Spleen (tissue), 7 donors: ENCODE data around the gene RAD52.

ENCODE experiments used
- POLR2A ChIP-seq, 3 donors: fragments of 450-650 bp; IDR thresholded peaks; one replicate each; pipeline ENCODE4 v1.5.1; 2017; ENCODE audit warnings: antibody characterized with exemption in 3 of 3, mild to moderate bottlenecking in 1 of 3
- POLR2AphosphoS5 ChIP-seq, 3 donors: sonication (generic); formaldehyde crosslinking; IDR thresholded peaks; one replicate each; pipeline ENCODE4 v1.5.1; 2017; ENCODE audit warnings: antibody characterized with exemption in 3 of 3
- TF ChIP-seq, protein P1 (sequence below), 11 experiments: fragments of 200-600 bp in 7 of 11; fragments of 450-650 bp in 4 of 11; sonication (generic) in 4 of 11; IDR thresholded peaks in 8 of 11; conservative IDR thresholded peaks in 3 of 11; 1 replicate in 7 of 11; 2 replicates in 4 of 11; pipeline versions ENCODE4 v1.4.0 to v1.8.0; 2016 to 2021; ENCODE audit warnings: antibody characterized with exemption in 11 of 11, inconsistent platforms in 4 of 11, mild to moderate bottlenecking in 1 of 11
- donor health status: DM: no; HTN: no; CAD: no; lungs with moderate emphysema.
- donor health status: DM: no; HTN: no; CAD: no.
- donor health status: DM: no; HTN: no; CAD: no.

DNA sequence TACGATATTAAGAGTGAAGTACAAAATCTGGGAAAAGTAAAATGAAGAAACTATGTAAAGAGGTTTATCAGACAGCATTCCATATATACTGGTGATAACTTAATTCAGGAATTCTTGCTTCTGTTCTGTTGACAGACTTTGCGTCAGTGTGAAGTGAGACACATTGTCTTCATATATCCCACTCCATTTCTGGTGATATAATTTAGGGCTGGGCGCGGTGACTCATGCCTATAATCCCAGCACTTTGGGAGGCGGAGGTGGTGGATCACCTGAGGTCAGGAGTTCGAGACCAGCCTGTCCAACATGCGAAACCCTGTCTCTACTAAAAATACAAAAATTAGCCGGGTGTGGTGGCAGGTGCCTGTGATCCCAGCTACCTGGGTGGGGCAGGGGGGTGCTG, 20.3 kb upstream of the RAD52 start:
- TF ChIP-seq, protein P1, sequence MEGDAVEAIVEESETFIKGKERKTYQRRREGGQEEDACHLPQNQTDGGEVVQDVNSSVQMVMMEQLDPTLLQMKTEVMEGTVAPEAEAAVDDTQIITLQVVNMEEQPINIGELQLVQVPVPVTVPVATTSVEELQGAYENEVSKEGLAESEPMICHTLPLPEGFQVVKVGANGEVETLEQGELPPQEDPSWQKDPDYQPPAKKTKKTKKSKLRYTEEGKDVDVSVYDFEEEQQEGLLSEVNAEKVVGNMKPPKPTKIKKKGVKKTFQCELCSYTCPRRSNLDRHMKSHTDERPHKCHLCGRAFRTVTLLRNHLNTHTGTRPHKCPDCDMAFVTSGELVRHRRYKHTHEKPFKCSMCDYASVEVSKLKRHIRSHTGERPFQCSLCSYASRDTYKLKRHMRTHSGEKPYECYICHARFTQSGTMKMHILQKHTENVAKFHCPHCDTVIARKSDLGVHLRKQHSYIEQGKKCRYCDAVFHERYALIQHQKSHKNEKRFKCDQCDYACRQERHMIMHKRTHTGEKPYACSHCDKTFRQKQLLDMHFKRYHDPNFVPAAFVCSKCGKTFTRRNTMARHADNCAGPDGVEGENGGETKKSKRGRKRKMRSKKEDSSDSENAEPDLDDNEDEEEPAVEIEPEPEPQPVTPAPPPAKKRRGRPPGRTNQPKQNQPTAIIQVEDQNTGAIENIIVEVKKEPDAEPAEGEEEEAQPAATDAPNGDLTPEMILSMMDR (IDR thresholded peaks at IDR 0.05 in 8 of 11, conservative IDR thresholded peaks at IDR 0.05 in 3 of 11): no peak
- TF ChIP-seq POLR2A (IDR thresholded peaks at IDR 0.05) (no peak), POLR2AphosphoS5 (IDR thresholded peaks at IDR 0.05) (no peak)
